GM04504 (cell line): Measurements from ENCODE around the gene DEPDC1.

Experiments
- DNase-seq: peaks from one replicate; pipeline ENCODE4 v3.0.0-alpha.2; 2012; ENCODE audit warnings: low read depth

The DEPDC1 gene

DNA sequence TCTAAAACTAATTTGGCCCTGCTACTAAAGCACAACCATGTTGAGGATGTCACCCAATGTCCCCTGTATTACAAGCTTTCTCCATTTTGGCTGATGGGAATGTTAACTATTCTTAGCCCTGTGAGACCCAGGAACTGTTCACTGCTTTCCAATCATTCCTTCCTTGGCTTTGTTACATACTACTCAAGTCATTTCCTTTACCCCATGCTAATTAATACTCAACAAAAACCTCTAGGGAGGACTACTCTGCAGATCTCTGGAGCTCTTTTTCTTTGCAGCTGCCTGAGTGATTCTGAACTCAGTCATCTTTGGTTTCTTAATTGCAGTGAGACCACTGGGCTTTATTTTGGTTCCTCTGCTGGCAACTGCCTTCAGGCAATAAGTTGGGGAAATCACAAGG lies 23.8 kb downstream of the DEPDC1 start:
- DNase-seq: no peak

DNA sequence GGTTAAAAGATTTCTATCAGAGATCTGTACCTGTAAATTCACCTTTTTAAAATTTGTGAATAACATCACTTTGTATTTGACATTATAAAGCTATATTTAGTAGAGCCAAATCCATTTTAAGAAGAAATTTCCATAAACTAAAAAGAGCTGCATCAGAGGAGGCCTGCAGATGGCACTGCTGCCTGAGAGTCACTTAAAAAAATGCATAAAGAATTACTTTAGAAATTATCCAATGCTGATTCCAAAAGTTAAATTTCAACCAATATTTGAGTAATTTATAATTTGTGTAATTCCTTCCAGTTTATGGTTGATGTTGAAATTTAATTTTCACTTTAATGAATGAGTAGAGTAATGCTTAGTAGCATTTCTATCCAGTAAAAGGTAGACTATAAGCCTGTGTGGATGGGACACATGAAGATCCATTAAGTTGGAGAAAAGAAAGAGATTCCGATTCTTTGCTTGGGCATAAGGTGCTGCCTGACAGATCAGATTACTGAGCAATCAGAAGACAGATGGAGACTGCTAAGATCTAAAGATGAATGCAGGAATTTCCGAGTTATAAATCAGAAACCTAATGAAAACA lies 26.4 kb downstream of the DEPDC1 start:
- DNase-seq: peak; percentile 1

DNA sequence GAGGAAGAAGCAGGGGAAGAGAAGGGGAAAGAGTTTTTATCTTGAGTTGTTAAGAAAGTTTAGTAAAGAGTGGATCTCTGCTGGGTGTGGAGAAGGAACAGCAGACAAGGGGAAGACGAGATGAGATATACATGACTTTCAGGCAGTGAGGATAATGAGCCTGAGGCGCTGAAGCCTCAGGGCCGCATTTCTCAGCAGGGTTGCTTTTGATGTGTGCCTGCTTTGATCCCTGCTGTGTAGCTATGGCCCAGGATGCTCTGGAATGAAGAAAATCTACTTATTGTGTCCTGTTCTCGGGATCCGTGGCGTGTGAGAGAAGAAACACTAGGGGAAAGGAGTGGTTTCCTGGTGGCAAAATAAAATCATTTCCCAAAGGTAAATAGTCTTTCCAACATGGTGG lies 32.0 kb downstream of the DEPDC1 start:
- no peak for DNase-seq

DNA sequence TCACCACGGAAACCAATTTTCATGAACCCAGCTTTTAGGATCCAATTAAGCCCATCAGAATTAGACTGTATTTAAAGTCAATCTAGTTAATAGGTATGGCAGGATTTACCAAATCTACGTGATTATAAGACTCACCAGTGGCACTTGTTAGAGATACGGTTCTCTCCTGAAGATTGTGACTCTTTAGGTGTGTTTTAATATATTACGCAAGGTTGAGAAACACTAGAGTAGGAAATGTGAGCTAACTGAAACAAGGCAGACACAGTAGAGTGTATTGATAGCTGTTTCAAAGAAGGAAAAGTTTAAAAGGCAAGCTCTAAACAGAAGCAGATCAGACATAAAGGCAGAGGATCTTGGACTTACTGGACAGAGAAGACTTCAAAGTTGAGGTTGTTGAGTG lies 35.9 kb downstream of the DEPDC1 start:
- no peak for DNase-seq

DNA sequence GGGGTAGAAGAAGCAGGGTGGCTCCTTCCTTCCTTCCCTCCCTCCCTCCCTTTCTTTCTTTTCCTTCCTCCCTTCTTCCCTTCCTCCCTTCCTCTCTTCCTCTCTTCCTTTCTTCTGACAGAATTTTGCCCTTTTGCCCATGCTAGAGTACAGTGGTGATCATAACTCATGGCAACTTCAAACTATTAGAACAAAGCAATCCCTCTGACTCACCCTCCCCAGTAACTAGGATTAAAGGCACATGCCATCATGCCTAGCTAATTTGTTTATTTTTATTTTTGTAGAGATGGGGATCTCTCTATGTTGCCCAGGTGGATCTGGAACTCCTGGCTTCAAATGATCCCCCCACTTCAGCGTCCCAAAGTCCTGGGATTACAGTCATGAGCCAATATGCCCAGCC lies 37.1 kb downstream of the DEPDC1 start:
- DNase-seq: no peak

DNA sequence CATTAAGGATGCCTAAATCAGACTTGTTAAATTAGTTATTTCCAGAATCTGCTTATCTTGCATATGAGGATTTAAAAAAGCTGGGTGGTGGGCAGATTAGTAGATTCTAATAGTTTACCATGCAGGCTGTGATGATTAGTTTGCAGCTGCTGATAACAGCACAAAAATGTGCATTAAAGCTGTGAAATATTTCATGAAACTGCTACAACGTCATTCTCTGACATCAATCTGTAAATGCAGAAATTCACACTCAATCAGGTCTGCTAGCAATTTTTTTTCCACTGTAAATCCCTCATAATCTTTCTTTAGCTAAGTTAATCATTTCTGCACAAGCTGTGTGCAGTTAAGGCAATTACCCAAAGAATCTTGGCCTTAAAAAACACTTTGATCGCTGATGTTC lies 37.8 kb downstream of the DEPDC1 start:
- no peak for DNase-seq

DNA sequence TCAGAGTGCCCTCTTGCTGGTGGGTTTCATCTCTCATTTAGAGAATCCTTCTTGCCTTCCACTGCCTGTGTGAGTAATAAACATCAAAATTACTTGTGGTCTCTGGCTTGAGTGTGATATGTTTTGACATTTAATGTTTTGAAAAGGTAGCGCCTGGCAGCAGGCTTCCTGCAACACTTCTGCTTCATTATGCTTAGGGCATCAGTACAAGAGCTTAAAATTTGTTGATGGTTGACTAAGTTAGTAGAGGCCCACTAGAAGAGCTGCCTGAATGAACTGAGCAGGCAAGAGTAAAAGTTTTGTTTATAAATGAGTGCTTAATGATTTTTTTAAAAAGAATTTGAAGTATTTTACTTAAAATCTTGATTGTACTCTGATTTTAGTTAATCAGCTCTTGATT lies 40.7 kb downstream of the DEPDC1 start:
- DNase-seq: no peak

DNA sequence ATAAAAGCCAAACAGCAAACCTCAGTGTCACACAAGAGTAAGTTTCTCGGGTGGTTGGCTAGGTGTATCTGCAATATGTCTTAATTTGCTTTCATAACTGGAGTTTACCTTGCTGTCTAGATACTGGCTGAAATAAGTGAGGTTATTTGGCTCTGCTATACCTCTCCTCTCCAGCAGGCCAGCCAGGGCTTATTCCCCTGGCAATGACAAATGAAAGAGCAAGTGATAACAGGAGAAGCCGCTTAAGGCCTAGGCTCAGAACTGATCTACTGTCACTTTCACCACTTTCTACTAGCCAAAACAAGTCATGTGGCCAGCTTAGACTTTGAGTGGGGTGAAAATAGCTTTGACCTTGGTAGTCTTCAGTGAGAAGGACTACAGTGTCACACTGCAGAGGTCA lies 42.3 kb downstream of the DEPDC1 start:
- no peak for DNase-seq

DNA sequence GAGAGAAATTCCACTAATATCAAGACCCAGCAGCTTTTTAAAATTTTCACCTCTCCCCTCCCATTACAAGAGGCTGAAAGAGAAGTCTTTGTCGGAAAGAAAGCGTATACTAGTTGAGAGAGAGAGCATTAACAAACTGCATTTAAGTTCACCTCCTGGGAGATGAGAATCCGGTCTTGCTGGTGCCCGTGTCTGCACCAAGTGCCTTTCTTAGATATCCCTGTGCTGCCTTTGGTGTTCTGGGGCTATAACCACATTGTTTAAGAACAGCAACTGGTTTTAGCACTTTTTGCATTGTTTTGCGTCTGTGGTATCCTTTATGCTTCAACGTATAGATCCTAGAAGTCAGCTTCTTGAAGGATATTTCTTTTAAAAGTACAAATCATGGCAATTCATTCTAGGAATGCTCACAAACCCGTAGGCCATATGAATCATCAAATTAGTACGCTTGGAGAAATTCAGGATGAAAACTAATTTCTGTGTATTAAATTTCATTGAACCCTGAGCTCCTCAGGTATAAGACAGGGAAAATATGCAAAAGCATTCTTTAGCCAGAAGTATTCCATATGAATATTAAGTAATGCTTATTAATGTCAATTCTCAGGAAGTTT lies 43.7 kb downstream of the DEPDC1 start:
- DNase-seq: no peak

DNA sequence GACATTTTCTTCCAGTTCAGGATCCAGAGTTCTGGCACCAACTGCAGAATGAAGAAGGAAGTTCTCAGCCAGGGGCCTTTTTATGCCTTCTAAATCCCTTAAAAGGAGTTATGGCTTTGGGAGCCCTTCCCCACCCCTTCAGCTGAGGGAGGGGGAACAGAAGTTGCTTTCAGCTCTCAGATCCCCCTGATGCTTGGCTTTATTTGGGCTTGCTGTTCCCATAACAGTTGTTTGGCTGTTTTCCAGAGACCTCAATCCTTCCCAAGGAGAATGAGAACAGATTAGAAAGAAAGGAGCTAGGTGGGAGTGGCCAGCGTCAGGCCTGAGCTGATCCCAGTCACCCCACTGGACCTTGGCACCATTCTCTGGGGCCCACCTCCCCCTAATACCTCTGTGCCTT lies 47.0 kb downstream of the DEPDC1 start, which contains the start of gene RPE65:
Gene RPE65 (minus strand): TSS at position 54 of the 400 bp plus-strand sequence. CDS start 49 bp downstream, at position 5.
- no peak for DNase-seq

DNA sequence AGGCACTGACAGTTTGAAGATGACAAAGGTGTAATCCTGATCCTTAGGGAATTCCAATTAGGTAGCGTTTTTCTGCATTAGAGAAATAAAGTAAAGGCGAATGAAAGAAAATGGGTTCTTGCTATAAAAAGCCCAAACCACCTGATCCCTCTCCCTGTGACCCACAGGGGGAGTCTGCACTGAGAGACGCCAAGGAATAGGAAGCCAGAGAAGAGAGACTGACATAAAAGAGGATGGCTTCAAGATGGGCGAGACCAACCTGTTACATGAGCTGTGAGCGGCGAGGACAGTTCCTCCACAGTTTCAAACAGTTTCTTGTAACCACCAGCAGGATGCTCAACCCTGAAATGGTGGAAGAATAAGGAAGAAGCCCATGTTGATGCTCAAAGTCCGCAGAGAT lies 48.5 kb downstream of the DEPDC1 start:
- DNase-seq: no peak

DNA sequence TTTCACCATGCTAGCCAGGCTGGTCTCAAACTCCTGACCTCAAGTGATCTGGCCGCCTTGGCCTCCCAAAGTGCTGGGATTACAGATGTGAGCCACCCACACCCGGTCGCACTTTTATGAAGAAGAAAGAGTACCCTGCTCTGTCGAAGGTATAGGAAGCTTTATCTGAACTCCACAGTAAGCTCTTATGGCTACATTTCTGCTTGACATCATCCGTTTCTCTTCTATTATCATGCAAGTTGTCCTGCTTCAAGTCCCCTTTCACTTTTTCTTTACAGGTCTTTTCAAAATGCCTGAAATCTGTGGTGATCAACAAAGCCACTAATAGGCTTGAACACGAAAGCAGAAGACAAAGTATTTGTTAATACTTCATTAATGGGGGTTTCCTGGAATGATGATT lies 51.2 kb downstream of the DEPDC1 start:
- no peak for DNase-seq

DNA sequence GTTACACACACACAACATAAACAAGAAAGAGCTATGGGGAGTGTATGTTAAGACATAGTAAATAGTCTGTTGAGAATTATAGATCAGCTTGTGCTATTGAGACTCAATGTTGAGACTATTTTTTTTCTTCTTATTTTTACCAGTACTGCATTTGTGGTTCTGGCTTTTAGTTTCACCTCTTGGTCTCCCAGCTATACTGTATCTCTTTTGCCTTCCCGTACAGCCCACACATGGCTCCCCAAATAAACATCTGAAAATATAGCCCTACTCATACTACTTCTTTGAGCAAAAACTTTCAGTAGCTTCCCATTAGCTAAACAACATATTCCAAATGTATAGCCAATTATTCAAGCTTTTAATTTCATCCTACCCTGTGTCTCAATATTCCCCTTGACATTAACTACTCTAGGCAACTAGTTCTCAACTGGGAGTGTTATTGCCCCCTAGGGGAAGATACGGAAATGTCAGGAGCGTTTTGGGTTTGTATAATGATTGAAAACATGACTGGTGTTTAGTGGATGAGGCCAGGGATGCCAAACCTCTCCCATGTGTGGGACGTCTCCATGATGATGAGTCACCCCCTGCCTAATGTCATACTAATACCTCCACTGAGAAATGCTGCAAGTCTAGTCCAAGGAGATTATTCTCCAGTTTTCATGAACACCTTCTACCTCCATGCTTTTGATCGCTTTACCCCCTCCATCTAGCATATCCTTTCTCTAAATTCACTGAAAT lies 53.9 kb downstream of the DEPDC1 start:
- peak; percentile 46 for DNase-seq

DNA sequence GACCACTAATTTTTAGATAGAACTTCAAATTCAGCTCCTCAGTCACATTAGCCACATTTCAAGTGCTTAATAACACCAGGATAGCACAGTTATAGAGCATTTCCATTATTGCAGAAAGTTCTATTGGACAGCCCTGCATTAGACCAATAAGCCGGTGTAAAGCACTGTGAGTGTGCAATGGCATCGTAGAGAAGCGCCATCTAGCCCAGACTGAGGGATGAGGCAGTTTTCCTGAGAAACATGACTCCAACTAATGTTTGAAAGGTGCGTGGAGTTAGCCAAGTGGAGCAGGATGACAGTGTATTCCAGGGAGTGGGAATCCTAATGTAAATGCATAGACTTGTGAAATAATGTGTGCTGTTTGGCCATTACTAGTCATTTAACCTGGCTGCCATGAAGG lies 54.9 kb downstream of the DEPDC1 start:
- no peak for DNase-seq

DNA sequence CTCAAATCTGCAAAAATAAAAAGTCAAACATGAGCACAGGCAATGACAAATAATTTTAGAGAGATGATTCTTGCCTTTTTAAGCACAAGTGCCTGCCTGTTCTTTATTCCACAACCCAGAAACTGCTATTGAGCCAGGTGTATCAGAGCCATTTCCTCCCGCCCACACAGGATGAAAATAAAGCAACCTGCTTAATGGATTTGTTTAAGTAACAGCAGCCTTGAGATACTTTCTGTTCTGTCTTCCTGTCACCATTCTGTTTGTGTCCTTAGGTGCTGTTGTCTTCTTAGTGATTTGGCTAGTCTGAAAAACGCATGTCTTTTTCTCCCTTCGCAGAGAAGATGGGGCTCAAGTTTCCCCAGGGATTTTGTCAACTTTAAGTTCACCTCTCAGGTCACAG lies 58.6 kb downstream of the DEPDC1 start:
- no peak for DNase-seq

DNA sequence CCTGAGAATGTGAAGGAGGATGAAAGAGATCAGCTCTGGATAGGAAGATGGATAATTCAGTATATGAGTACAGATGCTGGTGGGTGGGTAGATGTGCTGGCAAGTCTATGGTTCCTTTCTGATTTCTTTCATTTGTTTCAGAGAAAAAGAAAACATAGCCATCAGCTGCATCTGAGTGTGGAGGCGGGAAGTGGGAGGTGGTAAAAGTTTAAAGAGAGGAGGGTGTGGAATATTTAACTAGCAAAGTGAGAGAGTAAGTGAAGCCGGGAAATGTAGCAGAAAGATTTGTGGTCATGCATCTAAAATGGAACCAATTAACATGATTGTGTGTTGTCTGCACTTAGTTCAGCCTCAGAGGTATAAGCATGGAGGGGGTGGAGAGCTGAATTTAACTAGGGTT lies 63.5 kb downstream of the DEPDC1 start:
- no peak for DNase-seq

DNA sequence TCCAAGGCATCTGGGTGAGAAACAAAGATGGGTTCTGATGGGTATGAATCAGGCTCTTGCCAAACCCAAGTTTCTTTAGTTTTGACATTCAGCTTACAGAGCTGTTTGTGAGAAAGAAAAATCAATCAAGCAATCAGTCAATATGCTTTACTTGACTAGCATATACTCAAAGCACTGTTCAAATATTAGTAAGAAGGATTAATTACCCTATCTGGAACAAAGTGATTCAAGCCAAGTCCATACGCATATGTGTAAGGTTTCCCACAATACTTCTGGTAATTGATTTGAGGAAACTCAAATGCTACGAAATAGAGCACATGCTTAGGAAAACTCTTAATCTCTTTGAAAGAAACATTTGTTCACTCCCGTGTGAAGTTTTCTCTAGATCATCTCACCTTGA lies 65.8 kb downstream of the DEPDC1 start:
- DNase-seq: no peak

DNA sequence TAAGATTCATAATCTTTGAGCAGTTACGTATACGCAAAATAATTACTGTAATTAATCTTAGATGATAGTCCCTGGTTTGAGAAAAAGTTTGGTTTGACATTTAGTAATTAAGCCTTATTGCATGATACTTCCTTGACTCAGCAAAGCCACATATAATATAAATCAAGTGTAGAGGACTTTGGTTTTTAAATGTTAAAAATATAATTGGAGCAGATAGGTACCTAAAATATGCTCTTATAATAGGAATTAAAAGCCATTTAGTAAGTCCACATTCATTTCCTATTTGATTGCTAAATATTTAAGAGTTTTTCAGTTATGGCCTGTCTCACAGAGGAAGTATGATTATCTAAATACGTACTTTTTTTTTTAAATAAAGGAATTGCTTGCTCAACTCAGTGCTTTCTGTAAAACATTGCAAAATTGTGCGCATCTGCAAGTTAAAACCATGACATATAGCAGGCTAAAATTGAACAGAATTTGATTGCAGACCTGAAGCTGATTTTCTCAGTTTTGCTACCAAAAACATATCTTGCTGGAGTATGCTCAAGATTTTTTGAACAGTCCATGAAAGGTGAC lies 67.6 kb downstream of the DEPDC1 start:
- no peak for DNase-seq

DNA sequence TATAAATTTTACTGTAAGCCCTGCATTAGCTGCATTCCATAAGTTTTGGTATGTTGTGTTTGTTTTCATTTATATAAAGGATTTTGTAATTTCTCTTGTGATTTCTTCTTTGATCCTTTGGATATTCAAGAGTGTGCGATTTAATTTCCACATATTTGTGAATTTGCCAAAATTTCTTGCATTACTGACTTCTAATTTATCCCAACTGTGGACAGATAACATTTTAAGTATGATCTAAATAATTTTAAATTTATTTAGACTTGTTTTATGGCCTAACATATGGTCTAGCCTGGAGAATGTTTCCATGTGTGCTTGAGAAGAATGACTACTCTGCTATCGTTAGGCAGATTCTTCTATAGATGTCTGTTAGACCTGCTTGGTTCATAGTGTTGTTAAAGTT lies 70.3 kb downstream of the DEPDC1 start:
- peak; percentile 29 for DNase-seq
